ENCODE data around the gene SORCS2.
A peak's percentile ranks its signal among the peaks of the same experiment; 100 is the strongest.

The SORCS2 gene

DNA sequence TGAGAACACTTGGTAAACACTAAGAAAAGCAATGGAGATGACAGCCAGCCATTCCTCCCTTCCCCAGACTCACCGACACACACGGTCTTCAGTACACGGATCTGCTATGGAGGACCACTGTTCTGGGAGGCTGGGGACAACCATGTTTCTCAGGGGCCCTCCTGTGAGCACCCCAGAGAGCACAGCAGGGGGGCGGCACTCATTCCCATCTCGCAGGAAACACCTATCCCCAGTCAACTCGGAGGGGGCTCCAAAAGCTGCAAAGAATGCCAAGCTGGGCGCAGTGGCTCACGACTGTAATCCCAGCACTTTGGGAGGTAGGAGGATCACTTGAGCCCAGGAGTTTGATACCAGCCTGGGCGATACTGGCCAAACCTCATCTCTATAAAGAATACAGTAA, 575.2 kb downstream of the SORCS2 start:
- TF ChIP-seq, protein P1, sequence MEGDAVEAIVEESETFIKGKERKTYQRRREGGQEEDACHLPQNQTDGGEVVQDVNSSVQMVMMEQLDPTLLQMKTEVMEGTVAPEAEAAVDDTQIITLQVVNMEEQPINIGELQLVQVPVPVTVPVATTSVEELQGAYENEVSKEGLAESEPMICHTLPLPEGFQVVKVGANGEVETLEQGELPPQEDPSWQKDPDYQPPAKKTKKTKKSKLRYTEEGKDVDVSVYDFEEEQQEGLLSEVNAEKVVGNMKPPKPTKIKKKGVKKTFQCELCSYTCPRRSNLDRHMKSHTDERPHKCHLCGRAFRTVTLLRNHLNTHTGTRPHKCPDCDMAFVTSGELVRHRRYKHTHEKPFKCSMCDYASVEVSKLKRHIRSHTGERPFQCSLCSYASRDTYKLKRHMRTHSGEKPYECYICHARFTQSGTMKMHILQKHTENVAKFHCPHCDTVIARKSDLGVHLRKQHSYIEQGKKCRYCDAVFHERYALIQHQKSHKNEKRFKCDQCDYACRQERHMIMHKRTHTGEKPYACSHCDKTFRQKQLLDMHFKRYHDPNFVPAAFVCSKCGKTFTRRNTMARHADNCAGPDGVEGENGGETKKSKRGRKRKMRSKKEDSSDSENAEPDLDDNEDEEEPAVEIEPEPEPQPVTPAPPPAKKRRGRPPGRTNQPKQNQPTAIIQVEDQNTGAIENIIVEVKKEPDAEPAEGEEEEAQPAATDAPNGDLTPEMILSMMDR (IDR thresholded peaks at IDR 0.05; ENCODE audit: low read depth, low read length) = no peak
- no peak overlapping the region for H3K4me3 ChIP-seq (ENCODE audit: low read depth, low read length)

DNA sequence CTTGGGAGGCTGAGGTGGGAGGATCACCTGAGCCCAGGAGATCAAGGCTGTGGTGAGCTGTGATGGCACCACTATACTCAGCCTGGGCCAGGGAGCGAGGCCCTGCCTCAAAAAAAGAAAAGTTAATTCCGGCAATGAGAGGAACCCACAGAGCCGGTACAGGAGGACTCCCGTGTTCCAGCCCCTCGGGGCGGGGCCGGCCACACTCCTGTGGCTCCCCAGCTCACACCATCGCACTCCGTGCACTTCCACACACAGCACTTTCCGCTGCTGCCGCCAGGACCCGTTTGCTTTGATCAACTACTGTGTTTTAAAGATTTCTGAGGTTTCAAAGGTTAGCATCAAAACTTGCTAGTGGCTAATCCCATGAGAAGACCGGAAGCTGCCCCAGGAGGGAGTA, 575.6 kb downstream of the SORCS2 start:
- TF ChIP-seq, protein P1 (IDR thresholded peaks at IDR 0.05; ENCODE audit: low read depth, low read length) = no peak
- H3K4me3 ChIP-seq (ENCODE audit: low read depth, low read length) = no peak overlapping the region

DNA sequence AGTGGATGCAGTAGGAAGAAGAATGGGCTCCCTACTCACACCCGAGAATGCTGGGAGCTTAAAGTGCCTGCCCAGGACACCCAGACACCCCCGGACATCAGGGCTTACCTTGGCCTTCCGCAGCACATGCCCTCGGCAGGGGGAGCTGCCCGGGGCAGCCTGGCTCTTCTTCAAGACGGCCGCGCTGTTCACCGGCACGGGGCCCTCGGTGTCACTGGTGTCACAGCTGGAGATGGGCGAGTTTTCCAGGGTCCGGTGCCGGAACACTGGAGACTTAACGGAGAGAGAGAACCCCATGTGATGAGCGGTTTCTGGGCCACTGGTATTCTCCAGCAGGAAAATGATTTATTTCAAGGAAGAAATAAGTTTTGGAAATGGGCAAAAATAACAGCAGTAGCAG, 576.4 kb downstream of the SORCS2 start:
- TF ChIP-seq, protein P1 (IDR thresholded peaks at IDR 0.05; ENCODE audit: low read depth, low read length) = no peak
- H3K4me3 ChIP-seq (ENCODE audit: low read depth, low read length) = no peak overlapping the region

DNA sequence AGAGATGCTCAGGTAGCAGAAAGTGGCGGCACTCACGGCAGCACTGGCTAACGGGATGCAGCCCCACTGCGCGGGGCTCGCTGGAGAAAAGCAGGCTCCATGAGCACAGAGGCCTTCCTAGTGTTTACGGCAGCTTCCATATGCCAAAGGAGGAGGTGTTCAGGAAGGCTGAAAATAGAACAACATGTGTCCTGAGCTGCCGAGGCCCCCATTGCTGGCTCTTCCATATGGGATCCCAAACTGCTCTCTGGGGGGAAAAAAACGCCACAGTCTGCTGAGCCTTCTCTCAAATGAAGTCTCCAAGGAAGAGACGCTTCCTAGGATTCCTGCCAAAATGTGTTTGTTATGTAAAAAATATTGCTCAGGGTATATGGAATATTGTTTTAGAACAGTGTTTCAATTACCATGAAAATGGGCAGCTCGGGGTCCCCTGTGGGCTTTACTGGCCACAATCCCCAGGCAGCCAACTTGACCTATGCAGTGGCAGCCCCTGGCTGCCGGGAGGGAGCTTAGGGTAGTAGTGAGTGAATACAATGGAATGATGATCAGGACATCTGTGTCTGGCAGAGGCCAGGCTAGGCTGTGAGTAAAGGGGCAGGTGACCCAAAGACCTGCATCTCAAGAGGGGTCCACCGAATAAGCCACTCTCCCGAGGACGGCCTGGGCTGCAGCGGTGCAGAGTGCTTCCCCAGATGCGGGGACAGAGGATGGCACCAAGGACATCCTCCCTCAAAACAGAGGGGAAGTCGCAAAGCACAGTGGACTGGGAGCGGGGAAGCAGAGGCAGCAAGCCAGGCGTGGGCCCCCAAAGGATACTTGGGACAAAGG, 577.3 kb downstream of the SORCS2 start:
- TF ChIP-seq, protein P1 (IDR thresholded peaks at IDR 0.05; ENCODE audit: low read depth, low read length) = no peak
- H3K4me3 ChIP-seq (ENCODE audit: low read depth, low read length) = no peak overlapping the region

DNA sequence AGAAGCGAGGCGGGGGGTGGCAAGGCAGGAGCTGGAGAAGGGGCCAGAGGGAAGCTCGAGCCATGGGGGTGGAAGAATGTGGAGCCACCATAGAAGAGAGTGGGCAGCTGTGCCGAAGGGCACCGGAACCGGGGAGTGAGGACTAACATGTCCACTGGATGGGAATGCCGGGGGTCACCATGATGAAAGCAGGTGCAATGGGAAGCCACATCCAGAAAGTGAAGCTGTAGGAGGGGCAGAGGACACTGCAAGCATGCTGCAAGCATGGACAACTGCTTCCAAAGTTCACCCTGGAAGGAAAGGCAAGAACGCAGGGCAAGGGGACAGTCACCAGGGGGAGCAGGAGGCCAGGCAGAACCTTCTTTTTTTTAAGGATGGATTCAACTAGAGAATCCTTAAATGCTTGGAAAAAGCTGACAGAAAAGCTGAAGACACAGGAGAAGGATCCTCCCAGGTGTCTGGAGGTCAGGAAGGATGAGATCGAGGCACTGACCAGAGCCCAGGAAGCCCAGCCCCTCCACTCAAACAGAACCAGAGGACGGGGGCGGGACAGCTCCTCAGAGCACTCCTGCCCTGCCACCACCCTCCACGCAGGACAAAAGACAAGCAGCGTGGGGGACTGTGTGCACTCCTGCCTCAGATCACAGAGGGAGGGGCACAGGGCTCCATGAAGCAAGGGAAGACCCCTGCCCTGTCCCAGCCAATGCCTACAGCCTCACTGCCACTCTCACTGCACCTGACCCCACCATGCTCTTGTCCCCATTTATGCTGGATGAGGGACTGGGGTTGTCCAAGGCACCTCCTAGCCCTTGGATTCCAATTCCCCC, 578.1 kb downstream of the SORCS2 start:
- no peak overlapping the region for H3K4me3 ChIP-seq (ENCODE audit: low read depth, low read length)
- TF ChIP-seq, protein P1 (IDR thresholded peaks at IDR 0.05; ENCODE audit: low read depth, low read length) = peak; percentile 52

DNA sequence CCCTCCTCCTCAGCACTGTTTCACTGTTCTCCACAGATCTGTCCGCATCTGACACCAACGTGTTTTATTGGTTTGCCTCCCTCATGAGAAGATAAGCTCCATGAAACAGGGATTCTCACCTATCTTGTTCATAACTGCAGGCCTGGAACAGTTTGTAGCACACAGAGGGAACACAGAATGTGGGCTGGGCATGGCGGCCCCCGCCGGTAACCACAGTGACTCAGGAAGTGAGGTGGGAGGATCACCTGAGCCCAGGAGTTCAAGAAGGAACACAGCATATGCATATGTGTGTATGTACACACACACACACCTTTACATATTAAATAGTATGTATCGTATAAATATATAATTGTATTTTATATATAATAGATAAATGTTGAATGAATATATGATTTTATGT, 578.7 kb downstream of the SORCS2 start:
- TF ChIP-seq, protein P1 (IDR thresholded peaks at IDR 0.05; ENCODE audit: low read depth, low read length) = no peak
- no peak overlapping the region for H3K4me3 ChIP-seq (ENCODE audit: low read depth, low read length)

Data from WI38 (cell line).